NCI-H2107 treated with DMSO at 0.1 percent for 48 hours (cell line): Measurements from ENCODE around the gene ZXDC.
A peak's percentile ranks its signal among the peaks of the same experiment; 100 is the strongest.

Source experiments
- DNase-seq: peaks from one replicate; lab custom pipeline; 2025; ENCODE audit not compliant: unreplicated experiment; lab: John Stamatoyannopoulos, UW

ZXDC gene

GRCh38 chr3:126438186-126438585 lies 37.5 kb downstream of the ZXDC start:
- no peak for DNase-seq

- no peak for DNase-seq
Observed at GRCh38 chr3:126436826-126437717, 38.6 kb downstream of the ZXDC start.

- DNase-seq = no peak
Observed at GRCh38 chr3:126435456-126436315, 40.0 kb downstream of the ZXDC start.

GRCh38 chr3:126434931-126435411 lies 40.7 kb downstream of the ZXDC start:
- DNase-seq = no peak

- no peak for DNase-seq
Observed at GRCh38 chr3:126434264-126434590, 41.5 kb downstream of the ZXDC start.

- peak; percentile 14 for DNase-seq
Observed at GRCh38 chr3:126433496-126434263, 42.0 kb downstream of the ZXDC start.

GRCh38 chr3:126433105-126433430 lies 42.6 kb downstream of the ZXDC start:
- no peak for DNase-seq

- DNase-seq = no peak
Observed at GRCh38 chr3:126432361-126433104, 43.2 kb downstream of the ZXDC start.

GRCh38 chr3:126431103-126431534 lies 44.6 kb downstream of the ZXDC start:
- DNase-seq = no peak

GRCh38 chr3:126424751-126425150 lies 50.9 kb downstream of the ZXDC start:
- DNase-seq = no peak

GRCh38 chr3:126424039-126424717 lies 51.5 kb downstream of the ZXDC start:
- DNase-seq = no peak

GRCh38 chr3:126423191-126424038 lies 52.3 kb downstream of the ZXDC start:
- DNase-seq = peak; percentile 44

- no peak for DNase-seq
Observed at GRCh38 chr3:126422571-126423091, 53.1 kb downstream of the ZXDC start.

GRCh38 chr3:126422121-126422520 lies 53.6 kb downstream of the ZXDC start:
- DNase-seq = no peak

GRCh38 chr3:126421573-126422119 lies 54.0 kb downstream of the ZXDC start:
- DNase-seq = no peak

GRCh38 chr3:126419886-126420786 lies 55.6 kb downstream of the ZXDC start:
- no peak for DNase-seq

GRCh38 chr3:126419151-126419703 lies 56.5 kb downstream of the ZXDC start:
- no peak for DNase-seq
